GM19395 (cell line): ENCODE data around the gene LMF1.

ENCODE experiments used
- ATAC-seq: cut with Tn5 transposase; IDR thresholded peaks from one replicate; pipeline ENCODE4 v1.9.1; 2021; ENCODE audit warnings: mild to moderate bottlenecking, moderate library complexity; ENCODE audit not compliant: unreplicated experiment

LMF1 gene

DNA sequence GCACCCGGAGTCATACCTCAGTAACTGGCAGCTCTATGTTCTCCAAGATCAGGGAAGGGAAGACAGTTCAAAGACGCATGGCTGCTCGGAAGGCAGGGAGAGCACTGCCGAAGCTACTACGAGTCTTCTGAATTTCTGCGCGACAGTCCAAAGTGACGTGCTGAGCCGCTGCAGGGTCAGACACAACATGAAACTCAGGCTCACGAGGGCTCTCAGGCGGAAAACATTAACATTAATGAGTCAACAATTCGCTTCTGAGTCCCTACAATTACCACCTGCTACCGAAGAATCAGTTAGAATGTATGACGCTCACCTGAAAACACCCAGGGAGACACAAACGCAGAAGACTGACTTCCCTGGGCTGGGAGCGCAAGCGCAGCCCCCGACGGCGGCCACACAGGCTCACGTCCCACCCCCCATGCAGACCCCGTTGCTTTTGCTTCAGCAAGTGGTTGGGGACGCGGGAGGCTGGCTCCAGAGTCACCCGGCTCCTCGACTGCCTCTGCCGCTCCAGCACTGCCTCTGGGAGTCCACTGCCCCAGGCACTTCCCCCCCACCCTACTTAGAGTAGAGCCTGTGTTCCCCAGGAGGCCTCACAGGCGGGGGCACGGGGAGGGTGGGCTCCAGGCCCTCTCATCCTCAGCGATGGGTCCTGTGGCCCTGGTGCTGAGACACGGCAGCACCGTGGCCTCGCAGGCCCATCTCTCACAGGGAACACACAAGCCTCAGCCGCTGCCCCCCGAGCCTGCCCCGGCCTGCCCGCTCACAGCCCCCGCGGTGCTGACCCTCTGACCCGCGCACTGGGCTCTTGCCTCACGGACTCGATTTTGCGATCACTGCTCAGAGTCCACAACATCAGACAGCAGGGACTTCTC is 38.9 kb downstream of the LMF1 start:
- no peak for ATAC-seq

DNA sequence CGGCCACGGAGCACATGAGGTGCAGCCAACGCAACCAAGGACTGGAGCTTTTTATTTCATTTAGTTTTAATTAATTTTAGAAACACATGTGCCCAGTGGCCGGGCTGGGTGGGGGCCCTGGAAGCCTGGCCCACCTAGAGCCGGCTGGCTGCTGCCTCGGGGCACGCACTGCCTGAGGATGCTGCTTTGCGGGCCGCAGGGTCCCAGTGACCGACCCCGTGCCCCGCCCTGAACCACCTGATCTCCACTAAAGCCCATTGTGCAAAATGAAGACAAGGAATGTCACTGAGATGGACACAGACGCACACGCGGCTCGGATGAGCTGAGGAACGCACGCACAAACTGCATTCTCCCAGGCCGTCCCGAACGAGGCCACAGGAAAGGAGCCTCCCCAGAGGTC is 39.6 kb downstream of the LMF1 start:
- no peak for ATAC-seq

DNA sequence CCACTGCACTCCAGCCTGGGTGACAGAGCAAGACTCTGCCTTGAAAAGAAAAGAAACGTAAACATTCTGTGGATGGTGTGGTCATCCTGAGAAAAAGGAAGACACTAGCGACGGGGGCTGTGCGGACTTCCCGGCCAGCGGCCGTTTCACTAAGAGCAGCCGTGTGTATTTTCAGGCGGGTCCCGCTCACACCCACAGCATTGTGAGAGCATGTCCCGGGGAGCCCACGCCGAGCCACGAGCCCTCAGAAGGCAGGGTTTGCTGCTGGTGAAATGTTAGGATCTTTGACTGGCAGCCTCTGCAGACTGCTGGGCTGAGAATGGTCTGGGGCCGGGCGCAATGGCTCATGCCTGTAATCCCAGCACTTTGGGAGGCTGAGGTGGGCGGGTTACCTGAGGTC is 40.3 kb downstream of the LMF1 start:
- ATAC-seq = no peak

DNA sequence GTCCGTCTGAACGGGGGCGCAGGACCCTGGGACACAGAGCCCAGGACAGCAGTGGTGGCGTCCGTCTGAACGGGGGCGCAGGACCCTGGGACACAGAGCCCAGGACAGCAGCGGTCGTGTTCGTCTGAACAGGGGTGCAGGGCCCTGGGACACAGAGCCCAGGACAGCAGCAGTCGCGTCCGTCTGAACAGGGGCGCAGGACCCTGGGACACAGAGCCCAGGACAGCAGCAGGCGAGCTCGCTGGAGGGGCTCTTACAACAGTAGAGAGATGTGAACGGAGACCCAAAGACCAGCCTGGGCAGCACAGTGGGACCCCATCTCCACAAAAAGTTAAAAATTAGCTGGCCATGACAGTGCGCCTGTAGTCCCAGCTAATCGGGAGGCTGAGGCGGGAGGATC is 40.7 kb downstream of the LMF1 start:
- ATAC-seq = no peak

DNA sequence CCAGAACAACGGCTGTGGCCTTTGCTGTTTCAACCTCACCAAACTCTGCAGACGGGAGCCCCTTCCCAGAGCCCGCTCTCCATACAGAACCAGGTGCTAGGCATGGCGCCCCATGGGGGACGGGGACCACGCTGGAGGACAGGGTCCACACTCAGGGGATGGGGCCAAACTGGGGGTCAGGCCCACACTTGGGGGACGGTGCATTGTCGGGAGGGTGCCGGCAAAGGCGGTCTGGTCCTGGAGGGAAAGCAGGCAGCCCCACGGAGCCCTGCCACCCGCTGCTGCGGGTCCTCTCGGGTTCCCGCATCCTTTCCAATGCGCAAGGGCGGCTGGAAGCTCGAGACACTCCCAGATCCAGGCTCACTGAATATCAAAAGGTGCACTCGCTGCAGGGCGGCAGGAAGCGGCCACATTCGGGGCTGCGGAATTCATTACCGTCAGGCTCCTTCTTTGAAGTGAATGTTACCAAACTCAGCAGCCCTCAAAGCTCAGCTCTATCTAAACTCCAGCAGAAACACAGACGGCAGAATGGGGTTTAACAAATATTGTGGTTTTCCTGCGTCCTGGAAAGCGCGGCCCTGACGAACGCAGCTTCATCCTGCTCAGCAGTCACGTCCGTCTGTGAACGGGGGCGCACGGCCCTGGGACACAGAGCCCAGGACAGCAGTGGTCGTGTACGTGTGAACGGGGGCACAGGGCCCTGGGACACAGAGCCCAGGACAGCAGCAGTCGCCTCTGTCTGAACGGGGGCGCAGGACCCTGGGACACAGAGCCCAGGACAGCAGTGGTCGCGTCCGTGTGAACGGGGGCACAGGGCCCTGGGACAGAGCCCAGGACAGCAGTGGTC is 41.3 kb downstream of the LMF1 start:
- ATAC-seq = no peak

DNA sequence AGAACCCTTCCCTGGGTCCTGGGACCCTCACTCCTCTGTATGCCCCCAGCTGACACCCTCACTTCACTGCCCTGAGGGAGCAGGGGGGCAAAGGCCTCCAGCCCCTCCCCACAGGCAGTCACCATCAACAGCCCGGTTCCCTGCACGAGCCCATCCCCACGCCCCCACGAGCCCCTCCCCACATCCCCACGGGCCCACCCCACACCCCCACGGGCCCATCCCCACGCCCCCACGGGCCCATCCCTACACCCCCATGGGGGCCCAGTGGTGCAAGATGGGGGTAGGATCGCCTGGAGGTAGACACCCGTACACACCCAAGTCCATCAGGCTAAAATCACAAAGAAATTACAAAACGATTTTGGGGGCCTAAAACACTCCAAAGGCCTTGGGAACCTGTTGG is 42.3 kb downstream of the LMF1 start:
- ATAC-seq = no peak

DNA sequence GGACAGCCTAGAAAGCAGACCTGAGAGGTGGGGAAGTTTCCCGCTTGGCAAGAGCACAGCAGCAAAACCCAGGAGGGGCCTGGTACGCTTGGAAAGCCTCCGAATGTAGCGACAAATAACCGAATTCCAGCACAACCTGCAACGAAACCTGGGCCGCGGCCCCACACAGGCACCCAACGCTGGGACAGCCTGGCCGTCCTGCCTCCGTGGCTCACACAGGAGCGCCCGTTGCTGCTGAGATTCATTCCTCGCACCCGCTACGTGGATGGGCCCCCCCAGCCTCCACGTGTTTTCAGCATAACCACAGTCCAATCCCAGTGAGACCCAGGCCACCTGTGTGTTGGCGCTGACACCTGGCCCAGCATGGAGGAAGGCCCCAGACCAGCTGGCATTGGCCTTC is 42.9 kb downstream of the LMF1 start:
- ATAC-seq = no peak

DNA sequence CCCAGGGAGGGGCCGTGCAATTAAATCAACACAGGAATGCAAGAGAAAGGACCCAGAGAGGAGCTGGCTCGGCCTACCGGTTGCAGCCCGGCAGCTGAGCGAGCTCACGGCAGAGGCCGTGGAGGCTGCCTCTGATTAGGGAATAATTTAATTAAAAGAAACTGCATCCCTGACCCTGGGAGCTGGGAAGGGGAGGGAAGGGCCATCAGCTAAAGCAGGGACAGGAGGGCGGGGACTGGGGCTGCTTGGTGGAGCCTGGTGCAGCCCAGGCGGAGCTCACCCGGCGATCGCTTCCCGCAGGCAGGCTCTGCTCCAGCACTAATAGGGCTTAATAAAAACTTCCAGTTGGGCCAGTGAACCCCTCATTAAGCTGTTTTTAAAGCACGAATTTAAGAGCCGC is 43.4 kb downstream of the LMF1 start:
- no peak for ATAC-seq

DNA sequence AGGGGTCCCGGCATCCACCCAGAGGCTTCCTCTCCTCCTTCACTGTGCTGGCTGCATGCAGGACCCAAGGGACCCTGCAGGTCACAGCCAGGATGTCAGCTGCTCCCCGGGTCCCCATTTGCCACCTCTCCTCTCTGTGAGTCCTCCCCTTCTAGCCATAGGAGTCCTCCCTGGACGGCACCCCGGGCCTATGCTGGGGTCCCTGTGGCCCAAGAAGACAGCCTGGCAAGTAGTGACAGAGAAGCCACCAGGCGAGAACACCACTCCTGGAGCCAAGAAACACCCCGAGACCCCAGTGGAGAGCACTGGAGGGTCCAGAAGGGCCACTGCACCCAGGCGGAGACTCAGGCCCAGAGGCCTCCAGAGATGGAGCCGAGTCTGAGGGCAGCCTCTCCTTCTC is 44.1 kb downstream of the LMF1 start:
- ATAC-seq = no peak

DNA sequence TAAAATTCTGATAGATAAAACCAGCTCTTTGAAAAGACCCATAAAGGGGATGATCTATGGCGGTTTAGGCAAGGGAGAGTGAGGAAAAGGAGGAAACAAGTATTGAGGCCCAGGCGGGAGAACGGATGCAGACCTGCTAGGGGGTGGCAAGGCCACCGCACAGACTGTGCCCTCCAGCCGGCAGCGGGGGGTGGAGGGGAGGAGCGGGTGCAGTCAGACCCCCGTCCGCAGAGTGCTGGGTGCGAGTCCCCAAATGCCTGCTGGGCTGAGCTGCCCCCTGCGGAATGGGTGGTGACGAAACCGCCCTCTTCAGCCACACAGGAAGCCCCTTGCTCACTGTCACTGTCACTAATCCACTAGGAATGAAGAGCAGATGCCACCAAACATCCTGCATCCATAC is 46.0 kb downstream of the LMF1 start:
- ATAC-seq = no peak

DNA sequence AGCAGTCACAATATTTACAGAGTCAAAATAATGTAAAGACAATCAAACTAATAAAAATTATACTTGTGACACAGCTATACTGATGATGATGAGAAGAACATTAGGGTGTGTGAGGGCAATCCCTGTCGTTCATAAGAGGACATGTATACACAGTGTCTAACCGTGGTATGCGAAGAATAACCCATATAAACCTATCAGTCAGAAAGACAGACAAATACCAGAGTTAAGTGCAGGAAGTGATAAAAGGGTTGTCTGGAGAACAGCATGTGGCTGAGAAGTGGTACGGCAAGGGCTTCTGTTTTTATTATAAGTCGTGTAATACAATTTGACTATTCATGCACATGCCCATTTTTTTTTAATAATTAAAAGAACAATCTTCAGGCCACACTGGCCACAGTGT is 46.7 kb downstream of the LMF1 start:
- ATAC-seq = no peak

DNA sequence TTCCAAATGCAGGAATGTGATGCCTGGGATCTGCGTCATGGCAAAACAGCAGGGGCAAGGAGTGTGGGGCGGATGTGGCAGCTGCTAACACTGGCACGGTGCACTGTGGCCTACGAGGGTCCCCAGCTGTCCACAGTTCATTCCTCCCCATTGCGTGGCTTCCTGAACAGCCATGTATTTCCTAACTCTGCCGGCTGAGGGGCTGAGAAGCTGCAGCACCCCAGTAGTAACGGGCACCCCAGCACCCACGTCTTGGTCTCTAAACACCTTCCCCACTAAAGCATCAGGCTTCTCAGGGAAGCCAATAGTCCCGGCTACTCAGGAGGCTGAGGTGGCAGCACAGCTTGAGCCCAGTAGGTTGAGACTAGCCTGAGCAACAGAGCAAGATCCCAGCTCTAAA is 47.6 kb downstream of the LMF1 start:
- no peak for ATAC-seq

DNA sequence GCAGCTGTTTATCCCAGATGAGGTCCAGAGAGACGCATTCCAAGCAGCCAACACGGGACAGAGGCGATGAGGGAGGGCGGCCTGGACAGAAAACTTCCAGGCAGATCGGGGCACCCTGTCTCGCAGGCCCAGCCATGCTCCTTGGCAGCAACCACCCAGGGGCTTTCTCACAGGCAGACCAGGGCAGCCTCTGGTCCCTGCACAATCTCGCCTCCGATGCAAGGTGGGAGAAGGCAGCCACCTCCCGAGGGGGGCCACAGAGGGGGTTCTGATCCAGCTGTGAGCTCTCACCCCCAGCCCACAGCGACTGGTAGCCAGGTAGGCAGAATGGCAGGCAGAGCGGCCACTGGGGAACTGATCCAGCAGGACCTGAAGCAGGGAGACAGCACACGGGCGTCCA is 48.7 kb downstream of the LMF1 start:
- ATAC-seq = no peak

DNA sequence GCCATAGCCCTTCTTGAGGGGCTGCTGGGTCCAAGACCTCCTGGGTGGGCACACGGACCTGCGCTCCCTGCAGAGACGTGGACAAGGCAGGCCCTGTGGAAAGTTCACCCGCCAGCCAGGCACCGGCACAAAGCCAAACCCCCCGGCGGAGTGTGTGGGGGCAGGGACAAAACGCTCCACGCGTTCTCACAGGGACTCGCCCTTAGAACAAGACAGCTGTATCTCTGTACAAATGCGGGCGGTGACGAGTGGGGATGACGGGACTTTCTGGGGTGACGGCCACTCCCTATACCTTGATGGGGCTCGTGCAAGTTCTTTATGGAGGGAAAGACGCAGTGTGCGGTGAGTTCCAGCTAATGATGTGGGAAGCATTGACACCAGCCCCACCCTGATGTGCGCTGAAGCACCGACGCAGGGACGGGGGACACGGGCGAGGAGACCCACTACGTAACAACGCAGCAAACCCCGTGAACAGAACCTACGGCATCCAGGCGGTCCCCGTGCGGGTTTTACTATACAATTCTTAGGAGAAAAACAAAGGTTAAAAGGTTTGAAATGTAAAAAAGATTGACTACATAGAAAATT is 49.4 kb downstream of the LMF1 start:
- no peak for ATAC-seq

DNA sequence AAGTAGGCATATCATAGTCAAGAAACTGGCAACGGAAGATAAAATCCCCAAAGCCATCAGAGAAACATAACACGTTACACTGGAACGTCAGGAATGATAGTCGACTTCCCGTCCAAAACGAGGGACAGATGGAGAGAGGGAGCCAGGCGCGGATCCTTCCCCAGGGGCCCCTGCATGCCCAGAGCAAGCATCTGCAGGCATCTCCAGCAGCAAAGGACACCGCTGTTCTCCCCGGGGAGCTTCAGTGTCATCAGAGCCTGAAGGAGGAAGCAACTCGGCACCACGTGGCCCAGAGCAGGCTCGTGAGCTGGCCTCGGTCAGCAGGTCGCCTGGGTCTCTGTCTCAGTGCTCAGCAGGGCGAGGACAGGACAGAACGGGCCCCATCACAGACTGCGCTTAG is 50.1 kb downstream of the LMF1 start:
- no peak for ATAC-seq

DNA sequence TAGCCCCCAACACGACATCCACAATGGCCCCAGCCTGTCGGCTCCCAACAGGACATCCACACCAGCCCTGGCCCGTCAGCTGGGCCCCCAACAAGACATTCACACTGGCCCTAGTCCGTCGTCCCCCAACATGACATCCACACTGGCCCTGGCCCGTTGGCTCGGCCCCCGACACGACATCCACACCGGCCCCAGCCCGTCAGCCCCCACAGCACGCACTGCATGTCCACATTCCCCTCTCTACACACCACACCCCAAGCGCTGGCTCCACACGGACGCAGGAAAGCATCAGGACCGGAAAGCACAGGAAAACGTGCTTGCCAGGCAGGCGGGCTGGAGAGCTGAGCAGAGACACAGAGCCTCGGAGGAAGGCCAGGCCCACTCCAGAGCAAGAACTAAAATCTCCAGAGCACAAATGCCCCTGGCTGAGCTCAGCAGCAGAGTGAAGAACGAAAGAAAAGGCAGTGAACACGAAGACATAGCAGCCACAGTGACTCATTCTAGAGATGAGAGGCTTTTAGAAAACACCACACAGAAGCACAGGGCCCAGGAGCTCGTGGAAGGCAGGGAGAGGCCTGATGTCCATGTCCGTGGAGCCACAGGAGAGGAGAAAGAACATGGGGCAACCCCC is 50.6 kb downstream of the LMF1 start:
- no peak for ATAC-seq

DNA sequence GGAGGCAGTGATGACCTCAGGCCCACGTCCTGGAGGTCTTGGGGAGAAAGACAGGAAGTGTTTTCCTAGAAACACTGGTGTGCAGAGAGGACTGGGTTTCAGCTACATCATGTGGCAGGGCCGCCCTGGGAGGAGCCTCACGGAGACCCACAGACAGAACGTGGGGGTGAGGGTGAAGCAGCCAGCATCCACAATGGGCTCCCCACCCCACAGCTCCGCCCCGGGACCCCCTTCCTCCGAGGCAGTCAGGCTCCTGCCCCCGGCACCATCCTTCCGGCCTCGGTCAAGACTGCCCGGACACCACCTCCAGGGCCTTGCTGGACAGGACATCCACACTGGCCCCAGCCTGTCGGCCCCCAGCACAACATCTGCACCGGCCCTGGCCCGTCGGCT is 51.1 kb downstream of the LMF1 start:
- no peak for ATAC-seq

DNA sequence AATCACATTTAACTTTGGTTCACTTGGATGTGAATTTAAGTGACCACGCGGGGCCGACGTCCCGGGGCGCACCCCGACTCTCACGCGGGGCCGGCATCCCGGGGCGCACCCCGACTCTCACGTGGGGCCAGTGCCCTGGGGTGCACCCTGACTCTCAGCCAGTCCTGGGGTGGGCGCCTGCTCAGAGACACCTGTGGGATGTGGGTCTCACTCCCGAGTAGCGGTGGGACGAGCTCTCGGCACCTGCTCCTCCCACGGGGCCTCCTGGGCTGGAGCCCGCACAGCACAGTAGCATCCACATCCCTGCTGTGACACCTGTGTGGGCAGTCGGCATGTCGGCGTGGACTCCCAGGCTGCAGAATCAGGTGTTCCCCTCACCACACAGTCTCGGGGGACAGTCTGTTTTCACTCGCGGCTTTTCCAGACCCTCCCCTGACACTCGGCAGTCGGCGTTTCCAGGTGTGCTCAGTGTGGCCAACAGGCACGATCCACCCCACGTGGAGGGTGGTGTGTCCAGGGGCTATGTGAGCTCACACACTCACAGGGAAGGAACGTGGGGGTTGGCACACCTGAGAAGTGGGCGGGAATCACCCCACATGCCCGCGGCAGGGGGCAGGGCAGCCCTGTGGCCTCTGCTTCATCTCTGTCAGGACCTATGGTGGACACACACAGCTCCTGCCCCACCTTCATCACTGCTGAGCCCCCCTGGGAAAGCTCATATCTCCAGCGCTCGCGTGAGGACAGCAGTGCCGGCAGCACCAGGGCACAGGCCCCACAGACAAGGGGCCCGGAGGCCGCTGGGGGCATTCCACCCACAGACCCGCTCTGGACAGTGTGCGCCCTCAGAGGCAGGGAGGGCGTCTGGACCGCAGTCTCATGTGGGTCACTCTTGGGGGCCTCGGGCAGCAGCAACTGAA is 51.8 kb downstream of the LMF1 start:
- ATAC-seq = no peak

DNA sequence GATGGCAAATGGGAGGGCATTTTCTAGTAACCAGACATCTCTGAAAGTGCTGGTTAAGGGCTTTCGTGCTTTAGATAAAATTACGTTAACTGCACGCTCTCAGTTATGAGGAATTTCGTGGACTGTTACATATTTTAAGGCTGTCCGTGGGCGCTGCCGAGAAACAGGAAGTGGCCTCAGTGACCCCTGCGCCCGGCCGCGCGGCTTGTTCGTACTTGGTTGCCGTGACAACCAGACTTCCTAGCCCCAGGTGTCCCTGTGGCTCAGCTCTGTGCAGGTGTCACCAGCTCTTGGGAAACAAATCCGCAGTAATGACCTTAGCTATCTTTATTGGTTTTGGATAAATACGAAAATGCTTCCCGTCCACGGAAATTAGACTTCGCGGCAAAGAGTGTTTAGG is 52.7 kb downstream of the LMF1 start:
- ATAC-seq = no peak

DNA sequence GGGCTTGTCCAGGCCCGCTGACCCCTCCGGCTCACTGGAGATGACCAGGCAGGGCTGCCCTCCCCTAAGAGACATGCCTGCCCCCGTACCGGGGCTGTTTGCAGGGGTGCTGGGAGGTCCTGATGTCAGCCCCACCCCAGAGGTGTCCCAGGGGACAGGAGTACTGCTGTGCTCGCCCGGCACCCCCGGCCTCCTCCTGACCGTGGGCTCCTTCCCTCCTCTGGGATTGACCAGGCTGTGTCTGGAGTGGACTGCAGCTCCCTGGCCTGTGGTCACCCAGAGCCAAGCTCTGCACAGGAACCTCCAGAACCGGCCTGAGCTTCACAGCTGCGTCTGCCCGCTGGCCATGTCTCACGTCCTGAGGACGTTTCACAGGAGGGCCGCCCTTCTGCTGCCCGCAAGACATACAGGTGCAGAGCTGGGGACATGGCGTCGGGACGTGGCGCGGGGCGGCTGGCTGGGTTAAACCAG is 53.2 kb downstream of the LMF1 start:
- ATAC-seq = no peak
